Endothelial cell of umbilical vein (primary cell): Measurements from ENCODE around the gene SSBP3. TPM values are rescaled to one million over a fixed set of nuclear protein-coding genes. Genes with fewer than 3 reads are reported as not detected.

ENCODE experiments used
- BruUV-seq: library from RNA; stranded (reverse); fragments of 400-500 nt; replicated peaks from 2 replicates; lab custom pipeline; 2021; lab: Mats Ljungman, UMichigan
- CTCF ChIA-PET: fragments of 300-600, 350-600 bp; sonication (Branson Sonifier 250); formaldehyde crosslinking; loops from one replicate; lab custom pipeline; 2021; ENCODE audit warnings: antibody characterized with exemption, inconsistent platforms; lab: Charles Lee
- POLR2A ChIA-PET: fragments of 300-600, 350-600 bp; sonication (Branson Sonifier 250); formaldehyde crosslinking; loops from one replicate; lab custom pipeline; 2021; ENCODE audit warnings: antibody characterized with exemption, inconsistent platforms; lab: Charles Lee
- DNase-seq: peaks from one replicate; pipeline ENCODE4 v3.0.0-alpha.2; 2011; ENCODE audit warnings: low read depth, low spot score
- FAIRE-seq: peaks from 2 replicates; lab custom pipeline; 2011; peaks lifted over from hg19 to GRCh38; lab: Jason Lieb, UNC
- H2AFZ ChIP-seq: 2 replicates; pipeline ENCODE4 v1.6.0; 2012; ENCODE audit warnings: low read depth, low read length, control low read depth, inconsistent platforms
- H3K27ac ChIP-seq: 2 replicates; pipeline ENCODE4 v1.5.1; 2011; ENCODE audit warnings: low read depth, mild to moderate bottlenecking, control low read depth, low read length, moderate library complexity; ENCODE audit not compliant: insufficient read depth
- H3K27me3 ChIP-seq, 2 experiments: 2 replicates each; pipeline versions ENCODE4 v1.6.0 to v1.6.1; 2011; ENCODE audit warnings: low read length in 2 of 2, mixed read lengths in 1 of 2; ENCODE audit not compliant: control insufficient read depth in 2 of 2, insufficient read depth in 2 of 2
- H3K36me3 ChIP-seq, 2 experiments: 2 replicates in 1 of 2; 3 replicates in 1 of 2; pipeline ENCODE4 v1.5.1; 2011; ENCODE audit warnings: low read length in 2 of 2, mild to moderate bottlenecking in 1 of 2, moderate library complexity in 1 of 2; ENCODE audit not compliant: control insufficient read depth in 2 of 2, insufficient read depth in 2 of 2; ENCODE audit errors: extremely low read depth in 1 of 2
- H3K4me1 ChIP-seq: 3 replicates; pipeline ENCODE4 v1.5.1; 2011; ENCODE audit warnings: mild to moderate bottlenecking, low read length; ENCODE audit not compliant: control insufficient read depth, insufficient read depth; ENCODE audit errors: extremely low read depth
- H3K4me2 ChIP-seq: 2 replicates; pipeline ENCODE4 v1.6.1; 2011; ENCODE audit warnings: low read length, control low read depth, mixed read lengths; ENCODE audit not compliant: insufficient read depth
- H3K4me3 ChIP-seq, 3 experiments: fragments of 200-600 bp in 1 of 3; sonication (generic), shearing (Covaris generic) in 1 of 3; replicated peaks in 1 of 3; 2 replicates each; pipeline ENCODE4 v1.5.1; 2011 to 2016; ENCODE audit warnings: control low read depth in 3 of 3, low read length in 3 of 3, mild to moderate bottlenecking in 2 of 3, inconsistent platforms in 1 of 3, low read depth in 1 of 3, moderate library complexity in 1 of 3; ENCODE audit not compliant: insufficient read depth in 1 of 3
- H3K79me2 ChIP-seq: 2 replicates; pipeline ENCODE4 v1.6.0; 2012; ENCODE audit warnings: low read length, inconsistent platforms; ENCODE audit not compliant: control insufficient read depth, insufficient read depth
- H3K9ac ChIP-seq: replicated peaks from 2 replicates; pipeline ENCODE3; 2011; ENCODE audit warnings: low read length, control low read depth; ENCODE audit not compliant: insufficient read depth; ENCODE audit errors: extremely low read depth
- H3K9me1 ChIP-seq: replicated peaks from 3 replicates; pipeline ENCODE4 v1.6.0; 2011; ENCODE audit warnings: mild to moderate bottlenecking, low read length; ENCODE audit not compliant: control insufficient read depth, insufficient read depth; ENCODE audit errors: extremely low read depth
- H3K9me3 ChIP-seq: replicated peaks from 2 replicates; pipeline ENCODE4 v1.5.1; 2012; ENCODE audit warnings: low read length, inconsistent platforms; ENCODE audit not compliant: control insufficient read depth, insufficient read depth
- H4K20me1 ChIP-seq: replicated peaks from 2 replicates; pipeline ENCODE3; 2011; ENCODE audit warnings: mild to moderate bottlenecking, low read length; ENCODE audit not compliant: control insufficient read depth, insufficient read depth; ENCODE audit errors: extremely low read depth
- CTCF ChIP-seq, 2 donors: IDR thresholded peaks; 1 replicate in 1 of 2; 2 replicates in 1 of 2; pipeline ENCODE4 v1.5.1; 2011; ENCODE audit warnings: low read length in 2 of 2, mild to moderate bottlenecking in 2 of 2, moderate library complexity in 2 of 2, control low read depth in 1 of 2, inconsistent platforms in 1 of 2, low read depth in 1 of 2; ENCODE audit not compliant: insufficient read depth in 1 of 2; ENCODE audit errors: extremely low read depth in 1 of 2
- EZH2 ChIP-seq: IDR thresholded peaks from 2 replicates; pipeline ENCODE4 v1.6.1; 2012; ENCODE audit warnings: borderline replicate concordance, low read depth, mild to moderate bottlenecking, moderate library complexity, low read length, inconsistent platforms; ENCODE audit not compliant: severe bottlenecking
- FOS ChIP-seq: IDR thresholded peaks from 2 replicates; pipeline ENCODE4 v1.6.1; 2011; ENCODE audit warnings: mild to moderate bottlenecking, low read length, moderate library complexity, borderline replicate concordance; ENCODE audit not compliant: insufficient read depth
- GATA2 ChIP-seq: IDR thresholded peaks from 2 replicates; pipeline ENCODE4 v1.7.0; 2011; ENCODE audit warnings: low read depth, mild to moderate bottlenecking, moderate library complexity, mixed read lengths, low read length; ENCODE audit not compliant: insufficient read length, insufficient read depth
- JUN ChIP-seq: IDR thresholded peaks from 2 replicates; pipeline ENCODE4 v1.6.1; 2011; ENCODE audit warnings: borderline replicate concordance, low read depth; ENCODE audit not compliant: insufficient read length, insufficient read depth
- MAX ChIP-seq: IDR thresholded peaks from 2 replicates; pipeline ENCODE4 v1.6.1; 2011; ENCODE audit not compliant: insufficient read depth, insufficient read length
- MYC ChIP-seq: IDR thresholded peaks from one replicate; pipeline ENCODE4 v1.6.1; 2011; ENCODE audit warnings: mild to moderate bottlenecking, low read depth, low read length
- POLR2A ChIP-seq: IDR thresholded peaks from 2 replicates; pipeline ENCODE4 v1.6.1; 2012; ENCODE audit warnings: low read depth, mild to moderate bottlenecking, control low read depth, low read length
- POLR2AphosphoS5 ChIP-seq: IDR thresholded peaks from 2 replicates; pipeline ENCODE4 v1.6.1; 2012; ENCODE audit warnings: low read depth, mild to moderate bottlenecking, control low read depth, low read length, moderate library complexity; ENCODE audit not compliant: insufficient read depth
- dilution Hi-C: fragments of 300-500 bp; cut with MboI; formaldehyde crosslinking; loops from one replicate; pipeline ENCODE4 v1.15.0; 2019; ENCODE audit warnings: low sequenced_read_pairs; ENCODE audit not compliant: extremely low pct_ligation_motif_present
- intact Hi-C: fragments of 100-400 bp; cut with micrococcal nuclease; formaldehyde crosslinking; loops from one replicate; pipeline ENCODE4 v1.10.0; 2022
- polyA plus RNA-seq, 4 experiments: library from polyadenylated mRNA; depleted of rRNA in 3 of 4; stranded (reverse) in 3 of 4; unstranded in 1 of 4; fragments of >200 nt; gene quantifications; 2 replicates each; pipeline versions ENCODE4 v1.2.1 to v1.2.3, GENCODE V29; 2011 to 2012; ENCODE audit warnings: missing spikeins in 1 of 4
- total RNA-seq: library from RNA; stranded (reverse); gene quantifications from 2 replicates; pipeline ENCODE4 v1.2.3, GENCODE V29; 2021

SSBP3 gene
- total and polyA plus RNA-seq, 2 donors (not counting 3 experiments of a cell fraction or from before 2014, with no cell fraction given) = 44.9 to 59.4 TPM

- Histone ChIP-seq H3K9me3 (no peaks in the 10 kb centered on the region), H3K4me3 (no peak overlapping the region), H2AFZ (no peak overlapping the region), H3K79me2 (peaks cover 45% of the 10 kb centered on the region), H4K20me1 (no peaks in the 10 kb centered on the region), H3K9me1 (no peaks in the 10 kb centered on the region), H3K4me1 (no peaks in the 10 kb centered on the region), H3K36me3 (no peaks in the 10 kb centered on the region), H3K9ac (no peak overlapping the region), H3K27me3 (no peaks in the 10 kb centered on the region), H3K4me2 (no peak overlapping the region), H3K27ac (no peak overlapping the region)
- ChIA-PET CTCF (interaction anchor here (0.6 to 1.5 kb wide), 2 partner anchors 10 to 115 kb away, joined by 3 to 6 read pairs; no protein-coding TSS in a partner anchor), POLR2A (no interaction called here)
- DNase-seq (no peak), FAIRE-seq (no peak)
- dilution Hi-C loops (no loop called here), intact Hi-C loops (no loop called here)
- no peak for TF ChIP-seq FOS
- no peak for TF ChIP-seq CTCF (IDR thresholded peaks at IDR 0.05; ENCODE audit: extremely low read depth in 1 of 2, insufficient read depth in 1 of 2, low read depth in 1 of 2, low read length in 2 of 2)
- no peak for TF ChIP-seq MAX
- TF ChIP-seq MYC = no peak
- no peak for TF ChIP-seq POLR2AphosphoS5
- no peak for TF ChIP-seq GATA2
- no peak for TF ChIP-seq POLR2A
- TF ChIP-seq EZH2 = no peak
- no peak for TF ChIP-seq JUN
- BruUV-seq = no TSS peak
Measured at GRCh38 chr1:54371942-54372275, 34.3 kb downstream of the SSBP3 start.
